GM12874 (cell line): Measurements from ENCODE around the gene GMEB1.

ENCODE experiments used
- CTCF ChIP-seq: IDR thresholded peaks from 2 replicates; pipeline ENCODE4 v1.5.1; 2011; ENCODE audit warnings: low read depth, mild to moderate bottlenecking, control low read depth, low read length, moderate library complexity; ENCODE audit not compliant: insufficient read depth

GMEB1 gene

DNA sequence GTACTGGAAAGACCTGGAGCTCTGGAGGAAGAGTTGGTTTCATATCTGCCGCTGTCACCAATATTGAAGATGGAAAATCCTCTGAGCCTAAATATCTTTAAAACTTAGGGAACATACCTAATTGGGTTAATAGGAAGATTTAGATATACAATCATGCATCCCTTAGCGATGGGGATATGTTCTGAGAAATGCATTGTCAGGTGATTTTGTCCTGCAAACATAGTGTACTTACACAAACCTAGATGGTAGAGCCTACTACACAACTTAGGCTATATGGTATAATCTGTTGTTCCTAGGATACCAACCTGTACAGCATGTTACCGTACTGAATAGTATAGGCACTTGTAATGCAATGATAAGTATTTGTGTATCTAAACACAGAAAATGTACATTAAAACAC lies 90.7 kb downstream of the GMEB1 start:
- no peak for TF ChIP-seq CTCF

DNA sequence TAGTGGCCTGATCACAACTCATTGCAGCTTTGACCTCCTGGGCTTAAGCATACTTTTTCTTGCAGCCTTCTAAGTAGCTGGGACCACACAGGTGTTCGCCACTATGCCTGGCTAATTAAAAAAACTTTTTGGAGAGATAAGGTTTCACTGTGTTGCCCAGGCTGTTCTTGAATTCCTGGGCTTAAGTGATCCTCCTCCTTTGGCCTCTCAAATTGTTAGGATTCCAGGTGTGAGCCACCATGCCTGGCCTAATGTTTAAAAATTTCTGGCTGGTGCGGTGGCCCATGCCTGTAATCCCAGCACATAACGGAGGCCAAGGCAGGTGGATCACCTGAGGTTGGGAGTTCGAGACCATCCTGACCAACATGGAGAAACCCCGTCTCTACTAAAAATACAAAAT lies 92.6 kb downstream of the GMEB1 start:
- no peak for TF ChIP-seq CTCF

GRCh38 chr1:28766532-28767183 lies 98.1 kb downstream of the GMEB1 start:
- TF ChIP-seq CTCF, result no peak
